GM23338 (cell line): ENCODE results near the gene FOXP1. TPM values are rescaled to one million over a fixed set of nuclear protein-coding genes. Genes with fewer than 3 reads are reported as not detected.

Experiments
- ATAC-seq: fragments of 200-7000 bp; cut with Tn5 transposase; 3 replicates; pipeline ENCODE4 v1.9.1; 2020
- DNase-seq: peaks from one replicate; pipeline ENCODE4 v3.0.0-alpha.2; 2015; ENCODE audit warnings: low spot score
- H2AFZ ChIP-seq: fragments of 200-600 bp; sonication (generic); 2 replicates; pipeline ENCODE4 v1.8.0; 2016; ENCODE audit warnings: antibody characterized with exemption, mild to moderate bottlenecking, moderate library complexity
- H3F3A ChIP-seq: fragments of 200-600 bp; sonication (generic); replicated peaks from 2 replicates; pipeline ENCODE4 v1.8.0; 2017; ENCODE audit warnings: antibody characterized with exemption, mixed run types, low read depth
- H3K27ac ChIP-seq: fragments of 200-600 bp; sonication (generic); 2 replicates; pipeline ENCODE4 v1.6.1; 2016; ENCODE audit warnings: low read depth
- H3K27me3 ChIP-seq: fragments of 200-600 bp; sonication (generic); 2 replicates; pipeline ENCODE4 v1.8.0; 2016; ENCODE audit warnings: mild to moderate bottlenecking, mixed run types, moderate library complexity; ENCODE audit not compliant: insufficient read depth
- H3K36me3 ChIP-seq: fragments of 200-600 bp; sonication (generic); 2 replicates; pipeline ENCODE4 v1.8.0; 2016; ENCODE audit warnings: mild to moderate bottlenecking; ENCODE audit not compliant: insufficient read depth
- H3K4me1 ChIP-seq: fragments of 200-600 bp; sonication (generic); 2 replicates; pipeline ENCODE4 v1.8.0; 2016; ENCODE audit warnings: mild to moderate bottlenecking, moderate library complexity; ENCODE audit not compliant: insufficient read depth
- H3K4me2 ChIP-seq: fragments of 200-600 bp; sonication (generic); 2 replicates; pipeline ENCODE4 v1.7.1; 2017; ENCODE audit warnings: mixed run types
- H3K4me3 ChIP-seq: fragments of 200-600 bp; sonication (generic); 2 replicates; pipeline ENCODE4 v1.6.1; 2016; ENCODE audit warnings: mixed run types
- H3K79me2 ChIP-seq: fragments of 200-600 bp; sonication (generic); replicated peaks from 2 replicates; pipeline ENCODE4 v1.8.0; 2017; ENCODE audit warnings: mild to moderate bottlenecking; ENCODE audit not compliant: insufficient read depth
- H3K9me2 ChIP-seq: fragments of 200-600 bp; sonication (generic); 2 replicates; pipeline ENCODE4 v1.8.0; 2017; ENCODE audit not compliant: insufficient read depth
- H4K20me1 ChIP-seq: fragments of 200-600 bp; sonication (generic); replicated peaks from 2 replicates; pipeline ENCODE4 v1.8.0; 2017; ENCODE audit warnings: mild to moderate bottlenecking; ENCODE audit not compliant: insufficient read depth
- H3K27ac Mint-ChIP-seq: 2 replicates; pipeline ENCODE4 v1.8.0; 2020; ENCODE audit warnings: inconsistent platforms, mild to moderate bottlenecking, moderate library complexity, mixed read lengths
- H3K27me3 Mint-ChIP-seq: 3 replicates; pipeline ENCODE4 v1.8.0; 2022; ENCODE audit warnings: low read depth, mild to moderate bottlenecking, moderate library complexity, mixed read lengths, inconsistent platforms; ENCODE audit not compliant: insufficient read depth, poor library complexity
- H3K36me3 Mint-ChIP-seq: 3 replicates; pipeline ENCODE4 v1.8.0; 2021; ENCODE audit warnings: low read depth, mild to moderate bottlenecking, inconsistent platforms, moderate library complexity, mixed read lengths
- H3K4me1 Mint-ChIP-seq: 3 replicates; pipeline ENCODE4 v1.8.0; 2020; ENCODE audit warnings: mild to moderate bottlenecking, inconsistent platforms, mixed read lengths
- H3K4me3 Mint-ChIP-seq: 3 replicates; pipeline ENCODE4 v1.8.0; 2021; ENCODE audit warnings: moderate library complexity, mild to moderate bottlenecking, inconsistent platforms, mixed read lengths
- H3K9me3 Mint-ChIP-seq: 3 replicates; pipeline ENCODE4 v1.8.0; 2020; ENCODE audit warnings: moderate library complexity, mild to moderate bottlenecking, inconsistent platforms, mixed read lengths
- ETS1 ChIP-seq: IDR thresholded peaks from 2 replicates; pipeline ENCODE4 v1.6.1; 2016; ENCODE audit warnings: antibody characterized with exemption
- EZH2 ChIP-seq: fragments of 200-600 bp; sonication (generic); IDR thresholded peaks from one replicate; pipeline ENCODE4 v1.8.0; 2017; ENCODE audit warnings: antibody characterized with exemption, mild to moderate bottlenecking, low read depth; ENCODE audit not compliant: unreplicated experiment
- NANOG ChIP-seq: IDR thresholded peaks from 2 replicates; pipeline ENCODE4 v1.6.1; 2016; ENCODE audit warnings: antibody characterized with exemption, borderline replicate concordance
- POLR2AphosphoS5 ChIP-seq: IDR thresholded peaks from 2 replicates; pipeline ENCODE4 v1.6.1; 2016; ENCODE audit warnings: antibody characterized with exemption, low read depth
- STAT1 ChIP-seq: IDR thresholded peaks from one replicate; pipeline ENCODE4 v1.6.1; 2016; ENCODE audit warnings: antibody characterized with exemption; ENCODE audit not compliant: unreplicated experiment
- ZNF114 ChIP-seq: fragments of 250-450 bp; sonication (Bioruptor Pico); IDR thresholded peaks from 2 replicates; pipeline ENCODE4 v1.5.0; 2020; ENCODE audit warnings: mild to moderate bottlenecking, moderate library complexity
- ZNF462 ChIP-seq: fragments of 250-450 bp; sonication (Bioruptor Pico); IDR thresholded peaks from 2 replicates; pipeline ENCODE4 v1.5.0; 2020; ENCODE audit warnings: mild to moderate bottlenecking, moderate library complexity
- polyA plus RNA-seq: library from polyadenylated mRNA; unstranded; fragments of >200 nt; fragmentation: Nextera tagmentation; extraction: Ambion mirVana; gene quantifications from 2 replicates; pipeline ENCODE4 v1.2.1, GENCODE V29; 2016
- total RNA-seq: library from RNA; depleted of rRNA; stranded (reverse); fragments of >200 nt; shearing (Covaris generic); gene quantifications from 2 replicates; pipeline ENCODE4 v1.2.3, GENCODE V29; 2014

Gene FOXP1
- total and polyA plus RNA-seq, 2 experiments from 2014 or later, result 32.9 to 35.5 TPM

- no peak for TF ChIP-seq ZNF462
- no peak for TF ChIP-seq STAT1
- TF ChIP-seq EZH2, result no peak
- TF ChIP-seq ZNF114 (CRISPR knock-in tag), result no peak
Measured at GRCh38 chr3:71428841-71429596, 154.5 kb downstream of the FOXP1 start (continued).

- no peak overlapping the region for H3K4me3 ChIP-seq
- no peak for DNase-seq
- H3K4me3 Mint-ChIP-seq, result no peak overlapping the region
- H2AFZ ChIP-seq, result no peak overlapping the region
- no peaks in the 10 kb centered on the region for H3K79me2 ChIP-seq
- no peak overlapping the region for H3K27ac Mint-ChIP-seq
- peaks cover 4% of the 10 kb centered on the region for H3K27me3 Mint-ChIP-seq
- H4K20me1 ChIP-seq, result 0 out of 2 replicates have a peak, but pooled peaks cover 5% of the 10 kb centered on the region
- no peaks in the 10 kb centered on the region for H3K9me3 Mint-ChIP-seq
- H3K4me2 ChIP-seq, result no peak overlapping the region
- no peaks in the 10 kb centered on the region for H3K27me3 ChIP-seq
- peaks cover 9% of the 10 kb centered on the region for H3K4me1 ChIP-seq
- H3K4me1 Mint-ChIP-seq, result peaks cover 24% of the 10 kb centered on the region
- no peaks in the 10 kb centered on the region for H3K36me3 Mint-ChIP-seq
- H3K9me2 ChIP-seq, result 0 out of 2 replicates have a peak, but pooled peaks cover 4% of the 10 kb centered on the region
- H3K27ac ChIP-seq, result no peak overlapping the region
- no peaks in the 10 kb centered on the region for H3F3A ChIP-seq
- no peak for ATAC-seq
- no peaks in the 10 kb centered on the region for H3K36me3 ChIP-seq
- TF ChIP-seq ZNF114 (CRISPR knock-in tag), result no peak
- TF ChIP-seq ETS1, result no peak
- no peak for TF ChIP-seq ZNF462
- no peak for TF ChIP-seq NANOG
- no peak for TF ChIP-seq STAT1
- no peak for TF ChIP-seq POLR2AphosphoS5
Measured at GRCh38 chr3:71425491-71426071, 157.9 kb downstream of the FOXP1 start.
